Esophagus muscularis mucosa (tissue), 4 donors: Measurements from ENCODE around the gene ROBO1. TPM values are rescaled to one million over a fixed set of nuclear protein-coding genes. Genes with fewer than 3 reads are reported as not detected.

Experiments
- DNase-seq: peaks from one replicate; pipeline ENCODE4 v3.0.0-alpha.2; 2017; ENCODE audit errors: extremely low spot score
- H3K27ac ChIP-seq, 4 donors: fragments of 200-600 bp; sonication (generic); replicated peaks in 1 of 4; 1 replicate in 3 of 4; 2 replicates in 1 of 4; pipeline ENCODE4 v1.5.1; 2016 to 2019; ENCODE audit warnings: mild to moderate bottlenecking in 1 of 4
- H3K27me3 ChIP-seq, 4 donors: fragments of 200-600 bp; sonication (generic); one replicate each; pipeline versions ENCODE4 v1.5.1 to v1.6.0; 2016 to 2019
- H3K36me3 ChIP-seq, 4 donors: fragments of 200-600 bp; sonication (generic); one replicate each; pipeline ENCODE4 v1.5.1; 2016 to 2019
- H3K4me1 ChIP-seq, 4 donors: fragments of 200-600 bp; sonication (generic); one replicate each; pipeline ENCODE4 v1.5.1; 2016 to 2019
- H3K4me3 ChIP-seq, 4 donors: fragments of 200-600 bp; sonication (generic); 1 replicate in 2 of 4; 2 replicates in 2 of 4; pipeline ENCODE4 v1.5.1; 2016 to 2019; ENCODE audit warnings: mild to moderate bottlenecking in 4 of 4, moderate library complexity in 1 of 4
- H3K9me3 ChIP-seq, 4 donors: fragments of 200-600 bp; sonication (generic); 1 replicate in 3 of 4; 2 replicates in 1 of 4; pipeline ENCODE4 v1.5.1; 2016 to 2019
- CTCF ChIP-seq, 3 experiments: fragments of 200-600 bp in 2 of 3; fragments of 450-650 bp in 1 of 3; sonication (generic) in 2 of 3; IDR thresholded peaks; one replicate each; pipeline ENCODE4 v1.5.1; 2017 to 2019; ENCODE audit warnings: antibody characterized with exemption in 3 of 3, mild to moderate bottlenecking in 2 of 3, moderate library complexity in 1 of 3
- EP300 ChIP-seq: sonication (generic); formaldehyde crosslinking; IDR thresholded peaks from one replicate; pipeline ENCODE4 v1.6.1; 2017; ENCODE audit warnings: antibody characterized with exemption
- POLR2A ChIP-seq: fragments of 450-650 bp; IDR thresholded peaks from one replicate; pipeline ENCODE4 v1.6.1; 2017; ENCODE audit warnings: antibody characterized with exemption, moderate library complexity, mild to moderate bottlenecking, low read depth
- POLR2AphosphoS5 ChIP-seq, 2 donors: sonication (generic); formaldehyde crosslinking; IDR thresholded peaks; one replicate each; pipeline ENCODE4 v1.6.1; 2017; ENCODE audit warnings: antibody characterized with exemption in 2 of 2
- WGBS: methylation state at CpG from one replicate; pipeline ENCODE4 v1.1.5; 2018; 5-methylcytosine and 5-hydroxymethylcytosine counted together
- intact Hi-C: fragments of 100-400 bp; cut with DNase I; formaldehyde crosslinking; loops from one replicate; pipeline ENCODE4 v1.15.1; 2023
- total RNA-seq, 4 donors: library from RNA; depleted of rRNA; stranded (reverse); fragments of >200 nt; gene quantifications; one replicate each; pipeline versions ENCODE4 v1.1.0 to v1.2.1, GENCODE V29; 2016

Gene ROBO1
- total RNA-seq, 4 donors from 2014 or later, result 9.6 to 14.2 (median 12.6) TPM

- Histone ChIP-seq H3K4me1 (no peaks in the 10 kb centered on the region), H3K9me3 (no peaks in the 10 kb centered on the region), H3K27ac (no peak overlapping the region), H3K36me3 (no peaks in the 10 kb centered on the region), H3K27me3 (no peaks in the 10 kb centered on the region), H3K4me3 (no peak overlapping the region)
- TF ChIP-seq POLR2AphosphoS5 (IDR thresholded peaks at IDR 0.05) (no peak), CTCF (IDR thresholded peaks at IDR 0.05) (no peak), EP300 (no peak), POLR2A (no peak)
- intact Hi-C loops, result no loop called here
- WGBS, result 49% methylated on average over 1 of the region's 1 CpG
- DNase-seq, result no peak
Measured at GRCh38 chr3:79369306-79369705, 398.5 kb downstream of the ROBO1 start.

GRCh38 chr3:79368403-79368802, 399.4 kb downstream of the ROBO1 start:
- Histone ChIP-seq H3K27ac (no peak overlapping the region), H3K4me1 (no peaks in the 10 kb centered on the region), H3K36me3 (no peaks in the 10 kb centered on the region), H3K4me3 (no peak overlapping the region), H3K27me3 (no peaks in the 10 kb centered on the region), H3K9me3 (no peaks in the 10 kb centered on the region)
- WGBS, result 74% methylated on average over 3 of the region's 3 CpGs
- TF ChIP-seq POLR2A, result no peak
- TF ChIP-seq CTCF (IDR thresholded peaks at IDR 0.05), result no peak
- no peak for TF ChIP-seq POLR2AphosphoS5 (IDR thresholded peaks at IDR 0.05)
- no peak for TF ChIP-seq EP300
- intact Hi-C loops, result no loop called here
- DNase-seq, result no peak

GRCh38 chr3:79367803-79368202, 400.0 kb downstream of the ROBO1 start:
- no peak for TF ChIP-seq POLR2A
- TF ChIP-seq CTCF (IDR thresholded peaks at IDR 0.05), result no peak
- TF ChIP-seq EP300, result no peak
- TF ChIP-seq POLR2AphosphoS5 (IDR thresholded peaks at IDR 0.05), result no peak
- no peak overlapping the region for H3K4me3 ChIP-seq
- no peaks in the 10 kb centered on the region for H3K27me3 ChIP-seq
- no peaks in the 10 kb centered on the region for H3K36me3 ChIP-seq
- WGBS, result 98% methylated on average over 6 of the region's 6 CpGs
- intact Hi-C loops, result no loop called here
- DNase-seq, result no peak
- H3K9me3 ChIP-seq, result no peaks in the 10 kb centered on the region
- H3K27ac ChIP-seq, result no peak overlapping the region
- H3K4me1 ChIP-seq, result no peaks in the 10 kb centered on the region

- Histone ChIP-seq H3K9me3 (no peaks in the 10 kb centered on the region), H3K36me3 (no peaks in the 10 kb centered on the region), H3K27ac (no peak overlapping the region), H3K4me3 (no peak overlapping the region), H3K27me3 (no peaks in the 10 kb centered on the region), H3K4me1 (no peaks in the 10 kb centered on the region)
- DNase-seq, result no peak
- intact Hi-C loops, result no loop called here
- TF ChIP-seq POLR2AphosphoS5 (IDR thresholded peaks at IDR 0.05) (no peak), POLR2A (no peak), CTCF (IDR thresholded peaks at IDR 0.05) (no peak), EP300 (no peak)
Measured at GRCh38 chr3:79367066-79367465, 400.7 kb downstream of the ROBO1 start.

- Histone ChIP-seq H3K4me3 (no peak overlapping the region), H3K4me1 (no peaks in the 10 kb centered on the region), H3K27me3 (no peaks in the 10 kb centered on the region), H3K9me3 (no peaks in the 10 kb centered on the region), H3K36me3 (no peaks in the 10 kb centered on the region), H3K27ac (no peak overlapping the region)
- WGBS, result 77% methylated on average over 8 of the region's 8 CpGs
- intact Hi-C loops, result no loop called here
- no peak for DNase-seq
- TF ChIP-seq CTCF (IDR thresholded peaks at IDR 0.05), result no peak
- TF ChIP-seq EP300, result no peak
- TF ChIP-seq POLR2A, result no peak
- TF ChIP-seq POLR2AphosphoS5 (IDR thresholded peaks at IDR 0.05), result no peak
Measured at GRCh38 chr3:79366414-79366813, 401.4 kb downstream of the ROBO1 start.
